HS-27A (cell line): ENCODE data around the gene XPO6.

Experiments used
- DNase-seq: peaks from one replicate; pipeline ENCODE4 v3.0.0-alpha.2; 2012; ENCODE audit warnings: low read depth, missing footprints

The XPO6 gene

DNA sequence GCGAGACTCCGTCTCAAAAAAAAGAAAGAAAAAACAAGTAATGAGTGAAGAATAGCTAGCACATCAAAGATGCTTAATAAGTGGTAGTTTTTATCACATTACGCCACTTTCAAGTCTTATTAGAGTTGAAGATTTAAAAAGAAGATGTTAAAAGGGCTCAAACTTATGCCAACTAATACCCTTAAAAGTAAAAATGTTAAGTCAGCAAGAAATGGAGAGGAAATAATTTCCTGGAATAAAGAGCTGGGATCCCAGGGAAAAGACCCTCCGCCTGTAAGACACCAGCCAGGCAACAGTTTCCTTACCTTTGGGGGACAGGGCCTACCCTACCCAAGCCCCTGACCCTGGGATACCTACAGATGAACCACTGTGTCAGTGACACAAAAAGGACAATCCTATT, 3.6 kb downstream of the XPO6 start:
- DNase-seq = no peak

DNA sequence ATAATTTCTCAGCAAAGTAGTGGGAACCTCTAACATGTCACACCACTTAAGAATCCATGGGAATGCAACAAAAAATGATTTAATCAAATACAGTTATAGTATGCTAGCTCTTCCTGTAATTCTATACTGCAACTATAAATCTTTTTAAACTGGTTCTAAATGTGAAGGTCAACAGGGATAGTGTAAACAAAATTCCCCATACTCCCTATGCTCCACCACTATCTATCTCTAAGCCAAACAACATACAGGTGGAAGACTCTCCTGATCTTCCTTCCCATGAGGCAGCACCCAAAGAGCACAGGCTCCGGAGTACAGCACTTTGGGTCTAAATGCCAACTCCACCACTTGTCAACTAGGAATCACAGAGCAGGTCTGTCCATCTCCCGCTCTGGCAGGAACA, 4.4 kb downstream of the XPO6 start:
- no peak for DNase-seq

DNA sequence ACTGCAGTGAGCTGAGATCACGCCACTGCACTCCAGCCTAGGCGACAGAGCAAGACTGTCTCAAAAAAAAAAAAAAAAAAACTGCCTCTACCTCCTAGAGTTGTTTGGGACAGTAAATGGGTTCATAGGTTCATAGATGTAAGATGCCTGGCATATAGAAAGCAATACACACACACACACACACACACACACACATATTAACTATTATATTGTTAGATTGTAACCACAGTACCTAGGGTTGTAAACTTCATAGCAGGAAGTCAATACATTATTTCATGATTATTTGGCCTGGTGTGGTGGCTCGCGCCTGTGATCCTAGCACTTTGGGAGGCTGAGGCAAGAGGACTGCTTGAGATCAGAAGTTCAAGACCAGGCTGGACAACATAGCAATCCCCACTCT, 5.8 kb downstream of the XPO6 start:
- DNase-seq = no peak

DNA sequence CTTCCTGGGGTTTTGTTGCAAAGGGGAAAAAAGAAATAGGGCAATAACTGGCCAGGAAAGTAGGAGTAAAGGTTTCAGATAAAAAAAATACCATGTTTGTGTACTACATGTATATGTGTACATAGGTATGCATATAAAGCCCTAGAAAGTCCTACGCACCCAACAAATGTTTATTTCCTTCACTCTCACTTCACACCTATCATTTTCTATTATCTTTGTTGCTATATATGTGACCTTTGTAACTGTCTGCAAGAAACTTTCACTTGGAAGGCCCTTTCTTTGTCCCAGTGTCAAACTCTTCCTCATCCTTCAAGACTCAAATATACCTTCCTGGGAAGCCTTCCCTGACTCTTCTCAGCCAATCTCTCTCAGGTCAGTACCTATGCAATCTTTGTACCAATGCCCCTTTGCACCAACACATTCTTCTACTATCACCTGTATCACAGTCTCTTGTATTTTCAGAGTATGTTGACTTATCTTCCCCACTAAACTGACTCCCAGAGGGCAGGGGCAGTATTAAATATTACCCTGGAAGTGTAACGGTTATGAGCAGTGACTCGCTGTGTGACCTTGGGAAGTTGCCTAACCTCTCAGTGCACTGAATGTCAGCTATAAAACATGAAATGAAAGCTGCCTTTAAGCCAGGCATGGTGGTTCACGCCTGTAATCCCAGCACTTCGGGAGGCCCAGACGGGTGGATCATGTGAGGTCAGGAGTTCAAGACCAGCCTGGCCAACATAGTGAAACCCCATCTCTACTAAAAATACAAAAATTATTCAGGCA, 6.5 kb downstream of the XPO6 start:
- no peak for DNase-seq

DNA sequence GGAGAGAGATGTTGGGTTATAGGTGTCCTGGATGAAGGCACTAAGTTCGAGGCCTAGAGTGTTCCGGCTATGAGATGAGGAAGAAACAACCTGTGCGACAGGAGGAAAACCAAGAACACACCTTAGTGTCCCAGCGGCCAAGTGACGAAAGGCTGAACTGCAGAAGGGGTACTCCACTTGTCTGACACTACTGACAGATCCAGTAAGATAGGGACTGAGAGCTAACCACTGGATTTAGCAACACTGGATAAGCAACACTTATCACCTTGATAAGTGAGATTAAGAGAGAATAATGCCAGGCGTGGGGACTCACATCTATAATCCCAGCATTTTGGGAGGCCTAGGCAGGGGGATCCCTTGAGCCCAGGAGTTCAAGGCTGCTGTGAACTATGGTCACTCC, 7.1 kb downstream of the XPO6 start:
- no peak for DNase-seq

DNA sequence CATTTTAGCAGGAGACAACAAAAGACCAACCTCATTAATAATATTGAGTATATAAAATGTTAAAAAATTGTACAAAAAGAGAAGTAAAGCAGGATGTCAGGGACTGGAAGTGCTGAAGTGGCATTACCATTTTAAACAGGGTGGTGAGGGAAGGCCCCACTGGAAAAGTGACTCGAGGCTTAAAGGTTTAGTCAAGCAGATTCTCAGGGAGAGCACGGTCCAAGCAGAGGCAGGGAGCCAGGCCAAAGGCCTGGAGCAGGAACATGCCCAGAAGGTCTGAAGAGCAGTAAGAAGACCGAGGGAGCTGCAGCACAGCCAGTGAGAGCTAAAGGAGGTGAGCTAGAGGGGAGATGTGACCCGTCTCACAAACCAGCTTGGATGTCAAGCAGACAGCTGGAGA, 7.6 kb downstream of the XPO6 start:
- DNase-seq = no peak

DNA sequence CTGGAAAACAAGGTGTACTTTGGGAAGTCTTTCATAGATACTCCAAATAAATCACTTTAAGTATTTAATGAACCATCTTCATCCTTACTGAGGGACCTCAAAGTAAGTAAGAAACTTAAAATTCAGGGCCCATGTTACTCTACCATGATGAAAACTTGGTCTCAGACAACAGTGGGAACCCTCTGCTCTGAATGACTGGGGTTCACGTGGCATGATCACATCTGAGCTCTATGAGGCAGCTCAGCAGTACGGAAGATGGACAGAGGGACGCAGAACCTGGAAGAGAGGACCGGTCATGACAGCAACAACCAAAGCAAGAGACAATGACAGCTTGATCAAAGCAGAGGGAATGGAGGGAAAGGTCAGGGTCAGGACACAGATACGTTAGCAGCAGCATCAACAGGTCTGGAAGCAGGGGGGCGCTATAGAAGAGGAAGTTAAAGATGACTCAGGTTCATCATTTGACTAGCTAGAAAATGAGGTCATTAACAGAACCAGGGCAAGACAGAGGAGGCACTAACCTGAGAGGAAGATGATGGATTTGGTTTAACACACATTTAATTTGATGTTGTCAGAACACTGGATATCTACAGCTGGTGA, 9.5 kb downstream of the XPO6 start:
- DNase-seq = no peak

DNA sequence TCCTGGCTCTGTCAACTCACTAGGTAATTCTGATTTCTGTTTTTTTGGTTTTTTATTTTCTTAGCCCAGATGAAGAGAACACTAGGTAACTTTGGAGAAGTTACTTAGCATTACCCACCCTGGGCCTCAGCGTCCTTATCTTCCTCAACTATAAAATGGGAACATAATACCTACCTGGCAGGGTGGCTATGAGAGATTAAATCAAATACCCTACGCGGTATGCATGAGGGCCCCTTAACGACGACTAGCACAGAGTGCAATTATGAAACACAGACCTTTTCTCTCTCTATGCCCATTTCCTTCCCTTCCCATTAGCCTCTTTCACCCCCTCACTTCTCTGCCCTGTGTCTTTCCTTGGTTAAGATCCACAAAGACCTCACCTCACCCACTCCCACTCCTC, 11.1 kb downstream of the XPO6 start:
- no peak for DNase-seq

DNA sequence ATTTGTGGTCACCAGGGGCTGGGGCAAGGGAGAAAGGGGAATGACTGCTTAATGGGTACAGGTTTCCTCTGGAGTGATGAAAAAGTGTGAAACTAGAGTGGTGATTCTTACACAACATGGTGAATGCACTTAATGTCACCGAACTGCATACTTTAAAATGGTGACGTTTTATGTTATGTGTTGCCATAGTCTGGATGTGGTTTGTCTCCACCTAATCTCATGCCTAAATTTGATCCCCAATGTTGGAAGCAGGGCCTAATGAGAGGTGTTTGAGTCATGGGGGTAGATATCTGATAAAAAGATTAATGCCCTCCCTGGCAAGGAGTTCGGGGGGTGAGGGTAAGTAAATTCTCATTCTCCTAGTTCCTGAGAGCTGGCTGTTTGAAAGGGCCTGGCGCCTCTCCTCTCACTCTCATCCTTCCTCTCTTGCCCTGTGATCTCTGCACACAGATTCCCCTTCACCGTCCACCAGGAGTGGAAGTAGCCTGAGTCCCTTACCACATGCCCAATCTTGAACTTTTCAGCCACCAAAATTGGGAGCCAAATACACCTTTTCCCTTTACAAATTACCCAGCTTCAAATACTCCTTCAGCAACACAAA, 15.3 kb downstream of the XPO6 start:
- DNase-seq = no peak

DNA sequence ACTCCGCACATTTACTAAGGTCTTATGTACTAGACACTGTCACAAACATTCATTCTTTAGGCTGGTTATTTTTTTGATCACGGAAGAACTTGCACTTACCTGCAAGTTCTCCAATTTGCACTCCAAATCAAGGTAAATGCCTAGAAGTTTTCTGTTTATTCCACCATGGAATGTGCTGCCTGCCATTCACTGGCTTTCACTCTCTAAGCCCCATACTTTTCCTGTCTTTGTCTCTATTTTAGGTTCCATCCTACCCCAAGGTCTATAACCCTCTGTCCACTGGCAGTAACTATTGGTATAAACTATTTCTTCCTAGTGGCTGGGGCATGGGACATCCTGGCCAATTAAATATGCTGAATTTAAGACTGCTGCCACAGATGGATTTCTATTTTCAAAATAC, 15.9 kb downstream of the XPO6 start:
- no peak for DNase-seq

DNA sequence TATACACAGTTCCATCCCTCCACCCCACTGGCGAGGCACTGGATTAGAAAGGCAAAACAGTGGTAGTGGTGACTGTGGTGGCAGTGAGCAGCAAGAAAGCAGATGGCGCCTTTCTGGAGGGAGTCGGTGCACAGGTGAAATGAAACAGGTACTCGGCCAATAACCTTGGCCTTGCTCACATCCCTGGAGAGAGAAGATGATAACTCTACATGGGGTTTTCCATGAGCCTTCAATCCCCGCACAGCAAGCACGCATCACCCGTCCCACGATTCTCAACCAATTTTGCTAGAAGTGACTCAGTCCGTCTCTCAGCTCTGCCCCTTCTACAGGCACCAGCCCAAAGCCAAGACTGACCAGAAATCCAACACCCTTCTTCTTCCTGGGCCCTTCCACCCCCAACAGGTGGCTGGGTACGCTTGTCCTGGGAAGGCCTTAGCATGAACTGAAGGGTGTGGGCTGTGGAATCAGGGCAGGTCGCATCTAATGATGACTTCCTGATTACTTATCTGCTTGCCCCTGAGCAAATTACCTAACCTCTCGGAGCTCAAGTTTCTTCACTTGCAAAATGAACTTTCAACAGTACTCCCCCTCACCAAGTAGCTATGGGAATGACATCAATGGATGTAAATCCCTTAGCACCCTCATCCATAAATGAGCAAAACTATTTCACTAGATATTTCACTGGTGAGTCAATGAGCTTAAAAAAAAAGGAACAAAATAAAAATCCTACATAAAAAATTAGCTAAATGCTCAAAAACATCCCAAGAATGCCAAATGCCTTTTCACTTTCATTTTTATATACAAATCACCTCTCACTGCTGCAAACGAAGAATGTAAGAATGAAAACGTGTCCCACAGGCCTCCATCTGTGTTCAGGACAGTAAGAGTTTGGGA, 18.0 kb downstream of the XPO6 start:
- DNase-seq = peak; percentile 92

DNA sequence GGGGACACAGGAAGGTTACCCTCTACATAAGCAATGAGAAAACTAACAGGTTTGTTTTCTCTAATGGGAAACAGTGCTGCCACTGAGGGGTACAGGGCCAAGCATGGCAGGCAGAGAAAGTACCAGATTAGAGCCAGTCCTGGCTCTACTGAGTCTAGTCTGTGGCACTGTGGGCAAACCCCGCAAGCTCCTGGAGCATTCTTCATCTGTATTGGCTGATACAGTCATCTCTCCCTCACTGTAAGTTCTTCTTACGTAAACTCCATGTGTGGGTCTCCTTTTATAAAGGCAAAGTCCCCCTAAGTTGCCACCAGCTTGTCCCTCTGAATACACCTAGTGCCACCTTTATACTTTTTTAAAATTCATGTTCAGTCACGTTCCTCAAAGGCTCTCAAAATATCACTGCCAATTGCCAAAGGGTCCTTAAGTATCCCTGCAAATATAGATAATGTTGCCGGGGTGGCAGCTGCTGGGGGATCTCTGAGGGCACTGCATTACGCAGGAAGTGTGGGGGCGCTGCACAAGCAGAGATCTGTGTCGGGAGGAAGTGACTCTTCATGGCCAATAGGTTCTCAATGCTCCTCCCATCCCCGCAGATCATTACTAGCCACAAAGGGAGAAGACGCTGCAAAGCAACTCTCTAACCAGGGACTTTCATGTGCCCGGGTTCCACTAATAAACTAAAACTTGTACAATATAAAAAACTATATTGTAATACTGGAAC, 18.8 kb downstream of the XPO6 start:
- no peak for DNase-seq

DNA sequence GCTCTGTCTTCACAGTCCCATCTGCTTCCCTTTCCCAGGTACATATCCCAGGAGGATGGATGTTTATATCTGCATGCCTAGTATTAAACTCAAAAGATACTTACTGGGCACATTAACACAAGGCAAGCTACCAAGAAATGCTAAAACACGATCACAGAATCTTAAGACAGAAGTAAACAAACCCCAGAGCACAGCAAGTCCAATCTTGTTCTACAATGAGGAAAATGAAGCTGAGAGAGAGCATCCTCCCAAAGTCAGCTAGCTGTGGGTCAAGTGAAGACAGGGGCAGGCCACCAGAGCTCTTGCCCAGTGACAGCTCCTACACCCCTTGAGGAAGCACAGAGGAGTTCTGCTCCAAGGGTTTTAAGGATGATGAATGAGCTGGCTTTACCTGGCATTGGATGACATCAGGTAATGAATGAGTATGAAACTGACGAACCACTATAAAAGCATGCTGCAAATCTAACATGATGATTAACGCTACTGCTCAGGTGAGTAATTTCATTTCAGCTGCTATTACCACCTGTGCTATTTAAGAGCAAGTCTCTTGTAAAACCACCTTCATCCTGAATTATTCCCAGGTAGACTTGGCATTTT, 20.3 kb downstream of the XPO6 start:
- no peak for DNase-seq

DNA sequence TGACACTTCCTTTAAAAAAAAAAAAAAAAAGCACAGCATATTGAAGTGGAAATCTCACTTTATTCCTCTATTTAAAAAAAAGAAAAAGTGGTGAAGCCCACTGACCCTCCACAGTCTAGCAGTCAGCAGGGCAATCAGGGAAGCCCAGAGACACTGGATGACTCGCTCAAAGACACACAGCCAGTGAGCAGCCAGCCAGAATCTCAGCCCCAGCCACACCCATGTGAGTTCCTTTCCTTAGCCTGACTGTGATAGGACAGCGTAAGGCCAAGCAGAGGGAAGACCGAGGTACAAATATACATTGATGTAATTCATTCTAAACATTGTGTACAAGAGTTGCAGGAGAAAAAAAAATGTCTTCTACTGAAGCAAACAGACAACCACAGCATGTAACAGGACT, 22.5 kb downstream of the XPO6 start:
- DNase-seq = no peak

DNA sequence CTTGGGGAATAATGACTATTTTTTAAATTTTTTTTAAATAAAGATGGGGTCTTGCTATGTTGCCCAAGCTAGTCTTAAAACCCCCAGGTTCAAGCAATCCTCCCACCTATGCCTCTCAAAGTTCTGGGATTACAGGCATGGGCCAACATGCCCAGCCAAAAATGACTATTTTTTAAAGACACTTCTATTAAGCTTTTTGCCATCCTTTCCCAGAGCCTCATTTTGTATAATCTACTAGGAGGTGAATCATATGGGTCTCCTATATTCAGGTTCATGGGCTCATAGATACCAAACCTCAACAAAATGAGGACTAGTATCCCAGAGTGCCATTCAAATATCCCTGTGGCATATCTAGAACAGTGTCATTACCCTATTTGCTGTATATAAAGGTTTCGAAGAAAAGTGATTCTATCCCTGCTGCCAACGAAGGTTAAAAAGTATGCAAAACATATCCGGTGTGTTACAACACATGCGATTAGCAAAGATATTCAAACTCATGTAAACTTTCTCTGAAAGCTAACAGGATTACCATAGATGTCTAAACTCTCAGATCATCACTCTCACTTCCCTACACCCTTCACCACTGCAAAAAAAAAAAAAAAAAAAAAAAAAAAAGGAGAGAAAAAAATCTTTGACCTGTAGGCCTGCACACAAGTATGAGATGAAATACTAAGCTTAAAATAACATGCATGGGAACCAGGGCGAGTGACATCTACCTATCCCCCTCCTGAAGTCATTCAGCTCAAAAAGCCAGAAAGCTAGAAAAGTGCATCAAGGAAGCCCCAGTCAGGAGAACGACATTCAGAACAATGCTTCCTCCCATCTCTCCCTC, 23.5 kb downstream of the XPO6 start:
- DNase-seq = no peak

DNA sequence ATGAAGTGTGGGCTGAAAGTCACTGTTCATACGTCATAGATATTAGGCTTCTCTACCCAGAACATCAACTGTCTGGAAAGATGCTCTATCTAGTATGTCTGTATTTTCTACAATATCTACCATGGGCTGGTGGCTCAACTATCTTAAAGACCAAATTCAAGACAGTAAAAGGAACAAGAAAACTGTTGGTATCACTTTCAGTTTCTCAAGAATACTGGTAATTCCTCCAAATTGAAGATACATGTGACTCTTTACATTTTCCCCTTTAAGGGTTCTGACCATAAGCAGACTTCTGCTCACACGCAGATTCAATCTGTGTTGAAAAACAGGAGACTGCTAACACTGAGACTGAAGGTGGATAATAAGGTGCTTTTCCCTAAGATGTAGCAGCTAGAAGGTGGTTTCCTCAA, 24.2 kb downstream of the XPO6 start:
- no peak for DNase-seq

DNA sequence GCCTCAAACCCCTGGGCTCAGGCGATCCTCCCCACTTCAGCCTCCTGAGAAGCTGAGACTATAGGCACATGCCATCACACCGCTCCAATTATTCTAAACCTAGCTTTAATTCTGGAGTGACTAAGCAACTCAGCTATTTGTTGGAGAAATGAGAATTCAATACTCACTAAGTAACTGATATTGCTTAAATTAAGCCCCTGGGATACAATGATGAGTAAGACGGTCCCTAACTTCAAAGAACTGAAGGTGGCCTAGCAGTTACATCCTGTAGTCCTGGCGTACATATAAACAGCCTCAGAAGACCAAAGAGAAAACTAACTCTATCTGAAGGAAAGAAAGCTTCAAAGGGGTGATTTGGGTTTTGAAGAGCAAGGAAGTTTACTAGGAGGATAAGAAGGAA, 25.0 kb downstream of the XPO6 start:
- DNase-seq = no peak

DNA sequence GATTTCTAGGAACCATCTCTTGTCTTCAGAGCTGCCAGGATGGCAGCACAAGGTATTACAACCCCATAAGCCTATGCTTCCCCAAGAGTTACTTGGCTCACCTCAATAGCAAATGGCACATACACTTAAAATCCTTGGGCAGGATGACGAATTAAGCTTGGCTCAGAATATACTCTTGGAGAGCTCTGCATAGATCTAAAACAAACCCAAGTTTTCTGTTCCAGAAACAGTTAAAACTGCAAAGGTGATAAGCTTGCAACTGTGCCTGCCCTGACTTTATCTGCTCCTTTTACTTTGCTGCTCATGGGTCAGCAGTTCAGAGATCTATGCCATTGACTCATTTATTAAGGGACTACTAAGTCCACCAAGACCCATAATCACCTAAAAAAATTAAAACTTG, 26.1 kb downstream of the XPO6 start:
- DNase-seq = no peak

DNA sequence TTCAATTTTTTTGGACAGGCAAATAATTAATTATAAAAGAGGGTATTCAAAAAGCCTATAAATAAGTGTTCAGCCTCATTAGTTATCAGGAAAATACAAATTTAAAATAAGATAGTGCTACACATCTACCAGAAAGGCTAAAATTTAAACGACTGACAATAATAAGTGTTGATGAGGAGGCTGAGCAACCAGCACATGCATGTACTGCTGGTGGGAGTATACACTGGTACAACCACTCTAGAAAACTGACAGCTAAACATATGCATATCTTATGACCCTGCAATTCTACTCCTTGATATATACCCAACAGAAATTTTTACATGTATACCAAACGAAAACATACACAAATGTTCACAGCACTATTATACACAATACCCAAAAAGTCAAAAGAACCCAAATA, 27.1 kb downstream of the XPO6 start:
- DNase-seq = no peak

DNA sequence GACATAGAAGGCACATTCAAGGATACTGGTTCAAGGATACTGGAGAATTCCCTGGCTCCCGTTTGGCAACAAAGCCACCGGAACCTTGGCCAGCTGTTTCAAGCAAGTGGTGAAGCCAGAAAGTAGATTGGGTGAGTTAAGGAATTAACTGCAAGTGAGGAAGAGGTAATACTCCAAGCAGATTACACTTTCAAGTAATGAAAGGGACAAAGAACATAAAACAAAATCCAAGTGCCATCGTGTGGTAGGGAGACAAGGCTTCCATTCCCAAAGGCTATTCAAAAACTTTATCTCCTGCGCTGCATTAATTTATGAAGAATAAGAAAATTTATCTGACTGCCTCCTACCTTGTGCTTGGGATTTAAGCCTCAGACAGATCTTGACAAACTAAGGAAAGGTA, 27.8 kb downstream of the XPO6 start:
- DNase-seq = no peak

DNA sequence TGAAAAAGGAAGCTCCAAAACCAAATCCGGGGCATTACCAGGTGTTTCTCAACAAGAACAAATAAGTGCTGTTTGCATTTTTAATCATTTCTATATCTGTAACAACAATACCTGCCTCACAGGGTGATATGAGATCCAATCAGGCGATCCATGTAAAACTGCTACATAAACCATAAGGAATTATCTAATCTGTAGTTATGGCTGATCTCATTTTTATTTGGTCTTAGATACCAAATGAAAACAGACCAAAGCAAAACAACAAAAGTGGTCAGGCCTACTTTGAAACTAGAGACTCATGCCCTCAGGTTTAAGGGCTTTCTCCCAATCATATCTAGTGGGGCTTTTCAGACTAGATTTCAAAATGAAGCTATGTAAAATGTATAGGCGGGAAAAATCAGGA, 28.3 kb downstream of the XPO6 start:
- no peak for DNase-seq
